Activated CD8-positive, alpha-beta memory T cell treated with anti-CD3 and anti-CD28 coated beads, Interleukin-2, amount 50 U/mL, for 24 hours (primary cell): ENCODE results near the gene LCN9.
"Not testable (repeated sequence)": the region's sequence is repeated elsewhere in the genome, so short reads cannot be mapped to it uniquely, and the experiment has no call there.

Experiments
- DNase-seq: peaks from one replicate; pipeline ENCODE4 v3.0.0-alpha.2; 2020; ENCODE audit errors: extremely low read depth

LCN9 gene

DNA sequence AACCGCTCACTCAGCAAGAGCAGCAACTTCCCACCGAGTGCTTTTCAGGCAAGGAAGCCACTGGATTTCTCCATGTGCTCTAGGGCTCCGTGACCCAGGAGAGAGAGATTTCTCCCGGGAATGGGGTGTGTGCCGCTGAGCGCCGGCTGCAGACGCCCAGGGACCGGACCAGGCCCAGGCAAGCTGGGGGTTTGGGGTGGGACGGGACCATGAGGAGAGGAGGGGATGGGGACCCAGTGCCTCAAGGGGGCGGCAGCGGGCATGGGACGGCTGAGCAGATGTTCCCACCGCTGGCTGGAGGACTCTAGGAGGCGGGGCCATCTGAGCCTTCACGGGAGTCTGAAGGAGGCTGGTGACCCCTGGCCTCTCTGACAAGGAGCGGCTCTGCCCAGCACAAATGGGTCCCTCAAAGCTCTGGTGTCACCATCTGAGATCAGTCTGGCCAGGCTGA is 8.5 kb downstream of the LCN9 start:
- DNase-seq = no peak

DNA sequence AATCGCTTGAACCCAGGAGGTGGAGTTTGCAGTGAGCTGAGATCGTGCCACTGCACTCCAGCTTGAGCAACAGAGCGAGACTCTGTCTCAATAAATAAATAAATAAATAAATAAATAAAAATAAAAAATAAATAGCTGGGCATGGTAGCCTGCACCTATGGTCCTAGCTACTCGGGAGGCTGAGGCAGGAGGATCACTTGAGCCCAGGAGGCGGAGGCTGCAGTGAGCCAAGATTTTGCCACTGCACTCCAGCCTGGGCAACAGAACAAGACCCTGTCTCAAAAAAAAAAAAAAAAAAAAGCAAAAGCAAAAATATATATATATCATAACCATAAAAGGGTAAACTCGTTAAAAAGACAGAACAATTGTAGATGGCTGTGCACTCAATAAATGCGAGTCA is 9.7 kb downstream of the LCN9 start:
- not testable (repeated sequence) for DNase-seq

DNA sequence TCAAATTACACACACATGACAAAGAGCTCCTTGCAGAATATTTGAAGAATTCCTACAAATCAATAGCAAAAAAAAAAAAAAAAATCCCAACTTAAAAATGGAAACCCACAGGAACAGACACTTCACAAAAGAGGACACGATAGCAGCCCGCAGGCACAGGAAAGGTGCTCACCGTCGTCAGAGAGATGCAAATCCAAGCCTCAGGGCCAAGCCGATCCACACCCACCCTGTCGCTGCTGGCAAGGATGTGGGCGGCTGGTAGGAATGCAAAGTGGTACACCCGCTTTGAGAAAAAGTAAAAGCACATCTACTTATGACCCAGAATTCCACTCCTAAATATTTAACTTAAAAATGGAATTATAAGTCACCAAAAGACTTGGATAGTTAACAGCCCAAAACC is 10.8 kb downstream of the LCN9 start:
- no peak for DNase-seq

DNA sequence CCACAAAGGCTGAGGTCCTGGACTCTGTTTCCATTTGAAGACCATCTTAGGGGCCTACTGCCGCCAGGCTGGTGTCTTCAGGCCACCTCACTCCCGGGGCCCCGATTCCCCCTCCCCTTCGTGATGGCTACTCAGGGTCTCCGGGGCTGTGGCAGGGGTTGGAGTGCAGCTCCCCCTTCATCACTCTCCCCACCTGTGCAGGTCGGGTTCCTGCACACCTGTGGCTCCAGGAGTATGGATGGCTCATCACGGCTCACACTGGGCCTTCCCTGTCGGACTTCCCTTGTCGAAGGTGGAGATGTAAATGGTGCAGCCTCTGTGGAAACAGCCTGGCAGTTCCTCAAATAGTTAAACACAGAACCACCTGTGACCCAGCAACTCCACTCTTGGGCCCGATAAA is 11.9 kb downstream of the LCN9 start:
- DNase-seq = no peak

DNA sequence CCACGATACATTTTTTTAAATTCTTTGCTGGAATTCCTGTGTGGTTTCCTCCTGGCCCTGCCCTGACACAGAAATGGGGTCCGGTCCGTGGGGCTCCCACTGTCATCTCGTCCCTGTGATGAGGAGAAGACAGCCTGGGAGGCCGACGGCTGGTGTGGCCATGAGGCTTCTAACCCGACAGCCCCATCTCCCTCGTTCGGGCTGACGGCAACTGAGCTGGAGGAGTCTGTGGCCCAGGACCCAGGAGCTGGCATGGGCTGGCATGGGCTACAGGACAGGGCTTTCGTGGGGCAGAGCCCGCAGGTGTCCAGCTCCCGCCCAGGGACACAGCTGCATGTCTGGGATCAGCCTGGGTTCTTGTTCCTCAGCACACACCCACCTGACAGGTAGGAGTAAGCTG is 13.8 kb downstream of the LCN9 start:
- no peak for DNase-seq

DNA sequence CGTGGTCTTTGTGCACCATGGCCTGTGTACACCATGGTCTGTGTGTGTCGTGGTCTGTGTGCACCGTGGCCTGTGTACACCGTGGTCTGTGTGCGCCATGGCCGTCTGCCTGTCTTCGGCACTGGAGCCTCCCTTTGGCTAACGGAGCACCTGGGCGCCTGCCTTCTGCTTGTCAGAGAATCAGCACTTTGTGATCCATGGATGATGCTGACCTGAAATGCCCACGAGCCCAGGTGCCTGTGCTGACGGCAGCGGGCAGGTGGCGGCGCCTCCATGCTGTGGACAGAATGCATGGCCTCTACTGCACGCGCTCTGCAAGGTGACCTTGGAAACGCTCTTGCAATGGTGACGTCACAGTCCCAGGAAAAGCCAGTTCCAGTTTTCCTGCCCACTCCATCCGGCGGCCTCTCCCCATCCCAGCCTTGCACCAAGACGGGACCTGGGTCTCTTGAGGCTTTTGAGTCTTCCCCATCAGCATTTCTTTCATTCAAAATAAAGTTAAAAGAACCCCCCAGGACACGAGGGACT is 14.6 kb downstream of the LCN9 start:
- DNase-seq = no peak

DNA sequence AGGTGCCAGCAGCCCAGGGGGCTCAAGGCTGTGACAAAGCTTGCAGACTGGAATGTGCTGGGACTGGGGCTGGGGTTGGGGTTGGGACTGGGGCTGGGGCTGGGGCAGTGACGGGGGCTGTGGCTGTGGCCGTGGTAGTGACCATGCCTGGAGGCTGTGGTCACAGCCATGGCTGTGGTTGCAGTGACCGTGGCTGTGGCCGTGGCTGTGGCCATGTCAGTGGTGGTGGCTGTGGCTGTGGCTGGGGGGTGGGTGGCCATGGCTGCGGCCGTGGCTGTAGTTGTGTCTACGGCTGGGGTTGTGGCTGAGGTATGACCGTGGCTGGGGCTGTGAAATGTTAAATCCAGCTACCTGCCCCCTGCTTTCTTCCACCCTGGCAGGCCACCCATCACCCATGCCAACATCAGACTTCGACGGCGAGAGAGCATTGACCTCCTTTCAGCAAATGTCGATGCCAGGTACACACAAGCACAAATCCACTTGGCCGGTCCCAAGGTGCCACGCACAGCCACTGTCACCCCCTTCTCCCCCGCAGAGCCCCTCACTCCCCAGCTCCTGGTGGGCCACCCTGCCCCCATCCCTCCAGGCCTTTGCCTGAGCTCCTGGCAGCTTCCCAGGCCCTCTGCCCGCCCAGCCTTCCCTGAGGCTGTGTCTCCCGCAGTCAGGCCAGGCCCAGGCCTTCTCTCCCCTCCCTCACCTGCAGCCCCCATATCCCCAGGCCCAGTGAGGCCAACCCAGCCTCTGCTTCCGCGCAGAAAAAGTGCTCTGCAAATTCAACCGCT is 15.3 kb downstream of the LCN9 start:
- DNase-seq = no peak

DNA sequence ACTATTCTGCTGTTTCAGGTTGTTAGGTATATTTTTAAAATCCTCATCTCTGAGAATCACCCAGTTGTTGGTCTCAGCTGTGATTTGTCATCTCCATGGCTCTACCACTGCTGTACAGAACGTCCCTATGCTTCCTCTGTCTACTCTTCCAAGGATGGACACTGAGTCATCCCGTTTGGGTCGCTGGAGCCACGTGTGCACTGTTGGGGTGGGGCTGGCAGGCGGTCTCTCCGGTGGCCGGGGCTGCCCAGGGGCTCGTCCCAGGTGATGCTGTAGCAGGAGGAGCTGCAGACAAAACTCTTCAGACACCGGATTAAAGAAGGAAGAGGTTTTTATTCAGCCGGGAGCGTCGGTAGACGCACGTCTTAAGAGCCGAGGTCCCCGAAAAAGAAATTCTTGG is 16.9 kb downstream of the LCN9 start:
- DNase-seq = no peak

DNA sequence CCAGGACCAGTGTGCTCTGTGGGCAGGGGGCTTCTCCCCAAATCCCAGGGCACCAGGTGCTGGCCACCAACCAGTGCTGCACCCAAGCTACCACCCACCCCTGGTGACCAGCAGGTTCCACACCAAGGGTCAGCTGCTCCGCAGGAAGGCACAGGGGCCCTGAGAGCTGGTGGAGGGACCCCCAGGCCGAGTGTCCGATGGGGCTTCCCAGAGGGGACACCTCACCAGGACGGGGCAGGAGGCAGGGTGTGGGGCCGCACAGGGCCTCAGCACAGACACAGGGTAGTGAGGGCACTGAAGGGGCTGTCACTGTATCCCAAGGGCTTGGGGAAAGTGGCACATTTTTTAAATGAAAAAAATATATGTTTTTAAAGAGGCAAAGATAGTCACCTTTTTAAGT is 18.1 kb downstream of the LCN9 start:
- DNase-seq = no peak

DNA sequence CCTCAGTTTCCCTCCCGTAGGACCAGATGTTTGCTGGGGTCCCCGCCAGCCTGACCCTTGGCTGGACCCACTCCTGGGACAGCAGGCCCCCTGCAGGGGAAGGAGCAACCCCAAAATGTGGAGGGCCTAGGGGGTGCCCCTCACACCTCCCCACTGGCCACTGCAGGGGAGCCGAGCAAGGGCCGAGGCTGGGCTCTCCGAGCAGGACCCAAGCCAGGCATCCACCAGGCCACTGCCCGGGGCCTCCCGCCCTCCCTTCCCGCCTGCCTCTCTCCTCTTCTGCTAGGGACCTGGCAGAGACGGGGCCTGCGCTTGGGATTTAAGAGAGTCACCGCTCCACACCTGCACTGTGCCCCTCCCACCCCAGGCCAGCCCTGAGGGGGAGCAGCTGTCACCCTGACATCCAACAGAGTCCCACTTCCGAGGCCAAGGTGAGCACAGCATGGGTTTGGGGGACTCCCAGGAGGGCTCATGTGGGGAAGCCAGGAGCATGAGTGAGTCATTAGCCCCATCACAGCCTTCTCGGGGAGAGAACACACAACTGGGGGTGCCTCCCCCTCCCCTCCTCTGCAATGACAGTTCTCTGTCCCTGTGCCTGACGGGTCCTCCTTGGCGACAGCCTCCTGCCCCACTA is 20.4 kb downstream of the LCN9 start:
- DNase-seq = no peak

DNA sequence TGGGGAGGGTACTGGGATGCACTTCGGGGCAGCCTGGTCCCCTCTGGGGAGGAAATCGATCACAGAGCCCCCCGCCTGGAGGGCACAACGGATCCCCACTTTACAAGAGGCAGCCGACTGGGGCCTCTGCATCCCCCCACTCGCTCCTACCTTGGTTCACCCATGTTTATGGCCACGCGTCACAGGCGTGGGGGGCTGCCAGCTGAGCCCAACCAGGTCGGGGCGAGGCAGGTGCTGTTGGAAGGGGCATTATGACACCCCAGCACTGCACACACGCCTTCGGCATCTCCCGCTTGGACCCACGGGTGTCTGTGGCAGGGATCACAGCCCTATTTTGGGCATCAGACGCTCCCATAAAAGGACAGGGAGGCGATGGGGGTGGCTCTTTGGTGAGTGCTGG is 21.6 kb downstream of the LCN9 start:
- no peak for DNase-seq

DNA sequence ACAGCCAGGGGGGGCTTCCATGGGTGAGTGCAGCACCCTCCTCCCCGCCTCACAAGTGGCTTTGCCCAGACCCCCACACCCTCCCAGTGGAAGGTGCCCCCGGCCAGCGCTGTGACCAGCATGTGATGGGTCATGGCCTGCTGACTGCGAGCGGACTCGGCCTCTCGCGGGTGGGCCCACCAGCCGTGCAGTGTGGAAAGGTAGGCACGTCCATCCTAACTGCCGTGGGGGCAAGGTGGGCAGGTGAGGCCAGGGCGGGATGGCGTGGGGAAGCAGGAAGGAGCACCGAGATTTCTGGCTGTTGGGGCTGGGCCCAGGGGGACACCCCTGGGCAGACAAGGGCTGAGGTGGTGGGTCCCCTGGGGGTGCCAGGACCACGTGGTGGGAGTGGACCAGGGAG is 24.1 kb downstream of the LCN9 start:
- no peak for DNase-seq

DNA sequence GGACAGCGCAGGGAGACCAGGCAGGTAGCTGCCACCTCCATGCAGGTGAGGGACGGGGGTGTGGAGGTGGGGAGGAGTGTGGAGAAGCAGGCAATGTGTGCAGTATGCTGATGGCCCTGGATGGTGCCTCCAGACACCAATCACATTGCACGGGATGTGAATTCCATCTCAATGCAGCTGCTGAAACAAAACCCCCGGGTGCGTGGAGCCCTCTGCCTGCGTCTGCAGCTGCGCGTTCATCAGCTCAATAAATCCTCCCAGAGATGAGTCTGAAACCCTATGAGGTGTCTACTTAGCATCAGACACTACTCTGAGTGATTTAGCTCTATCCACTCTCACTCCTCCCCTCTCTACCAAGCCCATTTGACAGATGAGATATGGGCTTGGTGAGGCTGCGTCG is 25.9 kb downstream of the LCN9 start:
- DNase-seq = no peak

DNA sequence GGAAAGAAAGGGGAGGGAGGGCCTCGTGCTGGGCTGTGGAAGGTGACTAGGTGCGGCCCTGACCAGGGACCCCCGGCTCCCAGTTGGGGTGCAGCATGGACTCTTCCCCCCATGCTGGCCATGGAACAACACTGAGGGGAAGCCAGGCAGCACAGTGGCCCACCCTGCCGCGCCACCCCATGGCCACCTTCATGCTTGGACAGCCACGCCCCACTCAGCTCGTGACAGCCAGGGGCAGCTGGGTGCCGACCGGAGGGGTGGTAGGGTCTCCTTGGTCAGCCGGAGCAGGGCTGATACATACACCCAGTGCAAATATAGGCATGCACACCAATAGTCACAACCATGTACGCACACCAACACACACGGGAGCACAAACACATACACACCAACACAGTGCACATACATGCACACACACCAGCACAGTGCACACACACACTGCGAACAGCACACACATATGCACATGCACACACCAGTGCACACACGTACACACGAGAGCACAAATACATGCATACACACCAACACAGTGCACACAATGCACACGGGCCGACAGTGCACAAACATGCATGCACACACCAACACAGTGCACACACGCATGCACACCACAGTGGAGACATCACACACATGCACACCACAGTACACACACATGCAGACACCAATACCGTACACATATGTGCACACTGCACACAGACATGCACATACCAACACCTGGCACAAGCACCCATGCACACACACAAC is 27.9 kb downstream of the LCN9 start:
- DNase-seq = no peak

DNA sequence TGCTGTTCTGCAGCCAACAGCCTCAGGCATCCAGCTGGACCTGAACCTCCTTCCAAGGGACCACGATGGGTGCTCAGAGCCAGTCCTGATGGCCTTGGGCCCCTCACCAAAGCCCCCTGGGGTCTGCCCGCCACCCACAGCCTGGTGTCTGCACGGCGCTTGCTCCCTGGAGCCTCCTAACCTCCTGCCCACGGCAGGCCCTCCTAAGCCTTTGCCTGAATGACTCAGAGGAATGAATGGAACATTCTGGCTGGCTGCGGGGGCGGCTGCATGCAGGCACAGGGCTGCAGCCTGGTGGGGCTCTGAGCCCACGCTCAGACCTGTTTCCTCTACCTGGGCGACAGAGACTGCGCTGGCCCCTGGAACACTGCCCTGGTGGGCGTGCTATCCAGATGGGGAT is 29.3 kb downstream of the LCN9 start:
- no peak for DNase-seq

DNA sequence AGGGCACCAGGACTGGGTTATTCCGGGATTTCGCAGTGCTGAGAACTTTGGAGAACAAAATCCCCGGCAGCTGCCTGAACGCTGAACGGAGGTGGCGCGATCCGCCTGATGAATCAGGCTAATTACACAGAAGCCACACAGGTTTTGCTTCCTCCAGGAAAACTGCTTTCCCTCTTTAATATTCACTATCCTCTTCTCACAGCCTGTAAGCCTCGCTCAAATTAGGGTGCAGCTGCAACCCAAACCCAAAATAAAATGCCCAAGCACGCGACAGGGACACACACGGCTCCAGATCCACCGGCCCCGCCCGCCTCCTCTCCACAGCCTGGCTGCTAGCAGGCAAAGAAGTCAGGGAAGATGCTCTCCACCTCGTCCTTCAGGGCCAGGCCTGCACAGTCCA is 30.2 kb downstream of the LCN9 start:
- DNase-seq = no peak

DNA sequence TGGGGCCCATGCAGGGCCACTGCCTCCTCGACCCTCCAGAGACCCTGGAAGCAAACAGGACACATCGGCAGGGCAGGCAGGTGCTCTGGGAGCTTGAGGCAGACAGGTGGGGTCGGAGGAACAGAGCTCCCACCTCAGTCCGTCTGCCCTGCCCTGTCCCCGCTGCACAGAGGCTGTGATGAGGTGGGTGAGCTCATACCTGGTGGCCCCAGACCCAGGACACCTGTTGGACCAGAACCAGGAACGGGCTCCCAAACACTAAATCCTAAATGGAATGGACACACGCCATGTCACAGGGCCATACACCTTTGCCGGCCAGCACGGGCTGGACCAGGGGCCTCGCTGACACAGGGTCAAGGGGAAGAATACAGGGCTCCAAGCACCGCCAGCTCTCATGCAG is 30.7 kb downstream of the LCN9 start:
- DNase-seq = no peak

DNA sequence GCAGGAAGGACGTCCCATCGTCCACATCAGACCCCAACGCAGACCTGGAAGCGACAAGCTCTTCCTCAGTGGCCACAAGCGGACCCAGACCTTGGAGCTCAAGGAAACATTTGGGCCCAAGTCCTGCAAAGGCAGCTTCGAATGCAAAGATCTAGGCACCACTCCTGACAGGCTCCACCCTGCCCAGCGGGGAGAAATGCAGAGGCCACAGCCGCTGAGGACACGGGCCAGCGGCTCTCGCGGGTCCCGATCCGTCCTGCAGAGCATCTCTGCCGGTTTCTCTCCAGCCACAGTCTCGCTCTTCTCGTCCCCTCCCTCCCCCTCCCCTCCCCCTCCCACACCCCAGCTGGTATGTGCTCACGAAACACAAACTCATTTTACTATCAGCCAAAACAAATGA is 31.3 kb downstream of the LCN9 start:
- no peak for DNase-seq

DNA sequence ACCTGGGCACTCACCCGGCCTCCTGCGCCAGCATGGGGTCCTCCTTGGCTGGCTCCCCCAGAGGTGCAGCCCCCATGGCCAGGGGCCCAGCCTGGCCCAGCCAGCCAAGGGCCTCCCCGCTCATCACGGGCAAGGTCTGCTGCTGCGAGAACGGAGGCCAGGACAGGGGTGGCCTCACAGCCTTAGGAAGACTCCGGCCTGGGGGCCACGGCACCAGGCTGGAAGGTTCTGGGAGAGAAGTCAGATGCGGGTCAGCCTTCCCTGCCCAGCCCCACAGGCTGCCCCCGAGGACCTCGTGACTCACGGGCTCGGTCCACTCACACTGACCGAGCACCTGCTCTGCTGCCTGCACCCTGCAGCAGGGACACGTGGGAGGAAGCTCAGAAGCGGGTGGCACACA is 31.9 kb downstream of the LCN9 start:
- no peak for DNase-seq

DNA sequence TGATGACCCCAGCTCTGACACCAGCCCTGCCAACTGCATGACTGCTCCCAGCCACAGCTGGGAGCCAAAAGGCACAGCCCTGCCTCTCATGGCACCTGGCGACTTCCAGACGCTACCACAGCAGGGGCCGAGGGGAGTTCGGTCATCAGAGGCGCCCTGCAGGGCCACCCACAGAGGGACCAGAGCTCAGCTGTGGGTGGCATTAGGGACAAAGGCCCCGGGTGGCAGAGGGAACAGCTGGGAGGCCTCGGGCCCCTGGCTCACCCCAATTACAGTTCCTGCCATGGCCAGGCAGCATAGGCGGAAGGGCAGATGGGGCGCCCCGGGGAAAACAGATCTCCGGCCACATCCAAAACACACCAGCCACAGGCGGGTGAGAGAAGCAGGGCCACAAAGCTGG is 32.5 kb downstream of the LCN9 start:
- no peak for DNase-seq

DNA sequence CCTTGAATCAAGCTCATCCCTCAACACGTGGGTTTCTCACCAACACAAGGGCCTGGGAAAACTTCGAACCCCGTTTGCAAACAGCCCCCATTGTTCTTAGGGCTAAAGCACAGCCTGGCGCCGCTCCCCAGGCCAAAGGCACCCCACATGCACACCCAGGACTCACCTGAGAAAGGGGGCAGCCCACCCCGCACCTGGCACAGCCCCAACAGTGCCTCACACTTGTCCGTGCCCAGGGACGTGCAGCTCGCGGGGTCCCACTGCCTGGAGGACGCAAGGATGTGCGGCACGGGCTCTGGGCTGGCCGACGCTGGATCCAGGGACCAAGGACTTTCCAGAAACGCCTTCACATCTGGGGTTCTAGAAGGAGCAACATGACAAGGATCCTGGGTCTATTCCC is 33.3 kb downstream of the LCN9 start:
- no peak for DNase-seq

DNA sequence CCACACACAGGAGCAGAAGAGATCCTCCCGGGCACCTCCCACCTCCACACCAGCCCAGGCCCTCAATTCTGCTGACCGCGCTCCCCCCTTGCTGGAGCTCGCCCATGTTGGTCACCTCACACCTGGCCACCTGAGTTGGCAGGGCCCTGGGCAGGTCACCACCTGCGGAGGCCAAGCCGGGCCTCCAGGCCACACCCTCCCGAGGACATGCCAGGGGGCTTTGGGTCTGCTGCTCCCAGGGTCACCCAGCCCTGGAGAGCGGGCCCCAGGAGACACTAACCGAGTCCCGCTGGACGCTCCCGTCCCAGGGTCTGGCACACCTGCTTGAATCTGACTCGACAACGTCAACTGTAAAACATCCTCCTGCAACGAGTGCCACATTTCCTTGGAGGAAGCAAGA is 34.1 kb downstream of the LCN9 start:
- DNase-seq = no peak

DNA sequence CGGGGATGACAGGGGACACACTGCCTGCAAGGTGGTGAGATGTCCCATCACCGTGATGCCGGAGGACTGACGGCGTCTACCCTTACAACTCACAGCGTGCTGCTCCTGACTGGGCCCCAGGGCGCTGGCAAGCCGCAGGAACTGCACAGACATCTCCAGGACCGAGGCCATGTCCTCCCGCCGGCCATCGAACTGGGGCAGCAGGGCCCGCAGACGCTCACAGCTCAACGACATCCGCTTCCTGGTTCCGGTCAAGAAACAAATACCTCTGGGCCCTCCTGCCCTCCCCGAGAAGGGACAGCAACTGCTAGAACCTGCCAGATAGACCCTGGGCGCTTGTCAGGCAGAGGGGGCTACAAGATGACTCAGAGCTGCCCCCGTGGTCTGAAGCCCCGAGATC is 35.1 kb downstream of the LCN9 start:
- no peak for DNase-seq
